GM18508 (cell line): Measurements from ENCODE around the gene CHMP5.

Experiments
- ATAC-seq: cut with Tn5 transposase; IDR thresholded peaks from one replicate; pipeline ENCODE4 v1.9.1; 2021; ENCODE audit warnings: moderate number of reproducible peaks; ENCODE audit not compliant: insufficient read depth, unreplicated experiment

Gene CHMP5

GRCh38 chr9:33264473-33265177 lies at the start of gene CHMP5, which contains the start of gene BAG1:
CHMP5 (plus strand) TSS chr9:33265049; CDS start chr9:33265079, 30 bp downstream.
BAG1 (minus strand) TSS chr9:33264708.
- ATAC-seq, result peak; percentile 73

DNA sequence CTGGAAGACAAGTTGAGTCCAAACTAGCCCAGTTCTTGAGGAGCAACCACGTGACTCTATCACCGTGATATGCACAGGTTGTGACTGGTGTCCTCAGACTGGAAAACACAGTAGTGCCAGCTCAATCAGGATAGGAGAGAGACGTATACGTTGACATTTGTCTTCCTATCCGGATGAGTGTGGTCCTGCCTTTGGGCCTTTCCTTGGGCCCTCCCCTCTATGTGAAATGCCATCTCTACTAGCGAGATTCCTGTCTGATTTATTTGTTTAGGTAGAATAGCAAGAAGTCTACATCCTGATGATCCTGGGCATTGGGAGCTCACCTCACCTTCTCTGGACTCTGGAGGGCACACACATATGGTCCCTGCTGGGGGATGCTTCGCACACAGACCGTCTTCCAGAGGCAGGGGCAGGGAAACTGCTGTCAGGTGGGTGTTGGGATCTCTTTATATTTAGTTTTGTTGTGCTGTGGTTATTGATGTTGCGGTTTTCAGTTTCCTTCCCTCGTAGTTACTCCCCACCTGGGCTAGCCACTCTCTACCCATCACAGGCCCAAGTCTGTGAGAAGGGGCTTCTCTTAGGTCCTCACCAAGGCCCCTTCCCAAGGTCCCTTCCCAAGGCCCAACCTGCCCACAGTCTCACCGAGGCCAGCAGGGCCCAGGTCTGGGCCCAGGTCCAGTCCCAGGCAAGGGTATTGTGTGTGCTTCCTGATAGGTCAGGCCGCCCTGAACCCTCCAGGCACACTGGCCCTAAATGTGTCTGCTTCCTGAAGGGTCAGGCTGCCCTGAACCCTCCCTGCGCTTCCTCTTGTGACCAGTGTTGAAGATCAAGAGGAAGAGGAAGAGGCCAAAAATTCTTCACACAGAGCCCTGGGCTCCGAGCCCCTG lies 43.9 kb upstream of the CHMP5 start:
- no peak for ATAC-seq

GRCh38 chr9:33221568-33221884 lies 43.3 kb upstream of the CHMP5 start:
- ATAC-seq, result no peak

DNA sequence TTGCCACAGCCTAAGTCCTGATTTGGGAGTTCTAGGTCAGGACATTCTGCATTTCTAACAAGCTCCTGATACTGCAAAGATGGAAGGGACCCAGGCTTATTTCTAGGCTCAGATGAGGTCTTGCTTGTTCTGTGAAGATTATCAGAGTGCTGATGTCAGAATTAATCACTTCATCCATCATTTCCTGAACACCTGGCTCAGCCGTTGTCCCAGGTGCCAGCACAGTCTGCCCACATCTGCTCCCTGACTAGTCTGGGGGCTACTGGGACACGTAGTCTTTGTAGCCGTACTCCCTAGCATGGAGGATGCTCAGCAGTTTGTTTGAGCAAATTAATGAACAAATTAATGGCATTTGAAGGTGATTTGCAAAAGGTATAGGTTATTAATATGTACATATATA lies 42.8 kb upstream of the CHMP5 start:
- no peak for ATAC-seq

GRCh38 chr9:33223696-33224095 lies 41.2 kb upstream of the CHMP5 start:
- ATAC-seq, result no peak

DNA sequence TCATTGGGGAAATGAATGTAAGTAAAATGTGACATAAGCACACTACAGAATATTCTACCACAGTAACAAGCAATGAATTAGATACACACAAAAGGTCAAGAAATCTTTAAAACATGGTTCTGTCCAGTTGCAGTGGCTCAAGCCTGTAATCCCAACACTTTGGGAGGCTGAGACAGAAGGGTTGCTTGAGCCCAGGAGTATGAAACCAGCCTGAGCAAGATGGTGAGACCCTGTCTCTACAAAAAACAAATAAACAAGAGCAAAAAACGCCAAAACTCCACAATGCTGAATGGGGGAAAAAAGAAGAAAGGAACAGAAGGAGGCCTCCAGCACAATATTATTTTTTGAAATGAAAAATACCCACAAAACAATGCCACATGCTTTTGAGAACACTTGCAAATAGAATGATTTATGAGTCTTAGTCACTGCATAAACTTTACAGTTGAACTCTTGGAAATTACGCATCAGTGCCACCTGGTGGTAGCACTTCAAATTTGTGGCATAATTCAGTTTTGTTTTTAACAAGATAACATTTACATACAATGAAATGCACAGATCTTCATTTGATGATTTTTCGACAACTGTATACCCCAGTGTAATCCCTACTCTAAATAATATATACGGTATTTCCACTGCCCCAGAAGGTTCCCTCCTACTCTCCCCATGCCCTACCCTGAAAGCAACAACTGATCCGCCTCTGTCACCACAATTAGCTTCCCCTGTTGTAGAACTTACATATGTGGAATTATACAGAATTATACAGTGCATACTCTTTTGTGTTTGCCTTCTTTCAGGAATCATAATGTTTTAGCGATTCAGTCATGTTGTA lies 39.3 kb upstream of the CHMP5 start:
- no peak for ATAC-seq

DNA sequence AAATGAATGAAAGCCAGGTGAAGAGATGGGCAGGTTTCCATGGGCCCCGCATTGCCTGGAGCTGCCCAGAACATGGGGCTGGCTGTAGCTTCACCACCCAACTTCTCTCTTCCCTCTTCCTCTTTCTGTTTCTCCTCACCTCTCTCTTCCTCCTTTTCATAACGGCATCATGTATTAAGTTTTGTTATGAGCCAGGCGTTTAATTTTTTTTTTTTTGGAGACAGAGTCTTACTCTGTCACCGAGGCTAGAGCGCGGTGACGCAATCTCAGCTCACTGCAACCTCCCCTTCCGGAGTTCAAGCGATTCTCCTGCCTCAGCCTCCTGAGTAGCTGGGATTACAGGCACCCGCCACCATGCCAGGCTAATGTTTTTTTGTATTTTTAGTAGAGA lies 37.8 kb upstream of the CHMP5 start:
- ATAC-seq, result no peak

GRCh38 chr9:33227741-33228140 lies 37.1 kb upstream of the CHMP5 start:
- ATAC-seq, result no peak

DNA sequence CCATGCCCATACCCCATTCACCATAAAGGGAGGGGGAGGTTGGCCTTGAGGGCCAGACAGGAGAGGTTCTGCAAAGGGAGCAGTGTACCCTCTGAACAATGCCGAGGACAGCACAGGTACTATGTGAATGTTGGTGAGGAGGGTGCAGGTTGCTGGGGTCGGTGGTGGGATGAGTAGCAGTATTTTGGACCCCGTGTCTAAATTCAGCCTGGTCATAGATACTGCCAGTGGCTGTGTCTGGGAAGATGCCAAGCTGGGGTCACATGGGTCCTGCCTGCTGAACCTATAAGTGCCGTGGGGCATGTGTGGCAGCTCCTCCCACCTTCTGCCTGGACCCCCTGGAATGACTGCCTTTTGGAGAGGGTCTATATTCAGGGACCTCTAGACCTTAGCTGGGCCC lies 36.2 kb upstream of the CHMP5 start:
- ATAC-seq, result no peak

DNA sequence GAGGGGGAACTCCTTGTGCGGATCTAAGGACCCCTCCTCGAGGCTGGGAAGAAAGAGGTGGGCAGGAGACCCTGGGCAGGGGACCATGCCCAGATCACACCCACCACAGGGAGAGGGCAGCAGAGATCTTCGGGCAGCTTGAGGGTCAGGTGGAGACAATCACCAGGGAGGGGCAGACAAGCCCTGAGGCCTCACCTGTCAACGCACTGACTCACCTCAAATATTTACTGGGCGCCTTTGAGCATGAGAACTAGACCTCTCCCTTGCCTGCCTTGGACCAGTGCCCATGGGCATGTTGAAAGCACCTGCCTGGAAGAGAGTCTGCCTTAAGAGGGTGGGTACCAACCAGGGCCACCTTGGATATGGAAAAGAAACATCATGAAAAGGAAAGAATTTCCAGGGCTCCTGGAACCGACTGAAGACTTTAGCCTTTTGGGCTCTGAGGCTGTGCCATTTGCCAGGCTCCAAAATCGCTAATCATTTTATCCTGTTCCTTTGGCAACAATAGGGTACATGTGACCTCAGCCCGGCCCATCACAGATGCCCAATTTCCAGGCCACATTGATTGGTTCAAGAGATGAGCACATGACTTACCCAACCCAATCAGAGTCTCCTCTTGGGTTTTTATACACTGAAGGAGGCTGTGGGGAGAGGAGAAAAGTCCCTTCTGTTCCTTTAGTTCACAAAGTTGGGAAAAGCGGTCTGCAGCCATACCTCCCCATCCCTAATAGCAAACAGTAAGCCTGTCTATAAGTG lies 35.3 kb upstream of the CHMP5 start:
- no peak for ATAC-seq

DNA sequence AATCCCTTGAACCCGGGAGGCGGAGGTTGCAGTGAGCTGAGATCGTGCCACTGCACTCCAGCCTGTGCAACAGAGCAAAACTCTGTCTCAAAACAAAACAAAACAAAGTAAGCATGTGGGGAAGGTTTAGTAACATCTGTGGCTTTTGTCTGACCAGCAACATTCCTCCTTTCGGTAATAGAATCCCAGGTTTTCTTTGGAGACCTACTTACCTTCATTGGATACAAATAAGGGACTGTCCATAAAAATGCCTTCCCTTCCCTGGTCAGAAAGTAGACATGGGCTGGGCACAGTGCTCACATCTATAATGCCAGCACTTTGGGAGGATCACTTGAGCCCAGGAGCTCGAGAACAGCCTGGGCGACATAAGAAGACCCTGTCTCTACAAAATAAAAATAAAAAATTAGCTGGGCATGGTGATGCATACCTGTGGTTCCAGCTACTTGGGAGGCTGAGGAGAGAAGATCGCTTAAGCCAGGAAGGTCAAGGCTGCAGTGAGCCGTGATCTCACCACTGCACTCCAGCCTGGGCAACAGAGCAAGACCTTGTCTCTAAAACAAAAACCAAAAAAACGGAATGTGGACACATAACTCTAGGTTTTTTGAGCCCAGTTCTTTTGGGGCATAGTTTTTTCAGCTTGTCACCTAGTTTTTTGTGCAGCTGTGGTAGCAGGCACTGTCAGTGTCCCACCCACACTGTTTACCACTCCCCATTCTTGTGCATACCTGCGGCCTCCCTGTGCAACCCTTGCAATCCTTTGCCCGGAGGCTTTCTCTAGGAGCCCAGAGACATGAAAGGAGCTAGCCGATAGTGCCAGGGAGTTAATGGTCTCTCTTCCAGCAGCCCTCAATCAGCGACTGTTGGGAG lies 33.9 kb upstream of the CHMP5 start:
- no peak for ATAC-seq

GRCh38 chr9:33231623-33231942 lies 33.3 kb upstream of the CHMP5 start:
- ATAC-seq, result no peak

DNA sequence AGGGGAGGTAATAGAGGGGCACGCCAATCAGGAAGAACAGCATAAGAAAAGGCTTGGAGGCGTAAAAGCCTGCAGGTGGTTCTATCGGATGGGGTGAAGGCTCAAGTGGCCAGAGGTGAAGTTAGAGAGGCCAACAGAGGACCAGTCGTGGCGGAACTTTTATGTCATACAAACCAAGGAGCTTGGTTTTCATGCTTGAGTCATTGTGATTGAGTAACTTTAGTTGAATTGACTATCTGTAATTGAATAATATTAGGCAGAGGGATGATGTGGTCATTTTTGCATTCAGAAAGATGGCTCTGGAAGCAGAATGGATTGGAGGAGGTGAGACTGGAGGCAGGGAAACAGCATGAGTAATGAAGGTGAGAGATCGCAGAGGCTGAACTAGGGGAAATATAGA lies 32.0 kb upstream of the CHMP5 start:
- ATAC-seq, result no peak

- no peak for ATAC-seq
These were observed 31.1 kb upstream of the CHMP5 start for GRCh38 chr9:33233626-33234342.

GRCh38 chr9:33234511-33235467 lies 30.1 kb upstream of the CHMP5 start:
- ATAC-seq, result no peak

DNA sequence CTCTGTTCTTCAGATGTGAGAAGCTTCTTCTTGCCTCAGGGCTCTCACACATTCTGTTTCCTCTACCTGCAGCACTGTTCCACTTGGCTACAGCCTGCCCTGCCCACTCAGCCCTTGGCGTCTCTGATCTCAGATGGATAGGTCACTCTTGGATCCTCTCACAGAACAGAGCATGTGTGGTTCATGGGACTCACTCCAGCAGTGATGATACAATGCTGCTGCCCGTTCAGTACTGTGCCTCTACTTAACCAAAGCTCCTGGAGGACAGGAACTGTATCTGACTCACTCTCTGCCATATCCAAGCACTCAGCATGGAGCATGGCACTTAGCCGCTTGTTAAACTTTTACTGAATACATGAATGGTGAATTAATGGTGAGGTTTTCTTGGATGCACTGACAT lies 28.3 kb upstream of the CHMP5 start:
- no peak for ATAC-seq

GRCh38 chr9:33239921-33240320 lies 24.9 kb upstream of the CHMP5 start, which contains the start of gene SPINK4:
SPINK4 (plus strand) TSS chr9:33240167; CDS start chr9:33240209, 42 bp downstream.
- ATAC-seq, result no peak

- ATAC-seq, result no peak
These were observed 23.6 kb upstream of the CHMP5 start for GRCh38 chr9:33241298-33241697.
